ENCODE data around the gene SUPT3H. TPM values are rescaled to one million over a fixed set of nuclear protein-coding genes. Genes with fewer than 3 reads are reported as not detected.

Gene SUPT3H
- total RNA-seq, 1 donor from 2014 or later, result 16.0 TPM

- Mint-ChIP-seq H3K27ac (ENCODE audit: unreplicated experiment) (no peak overlapping the region), H3K4me1 (ENCODE audit: low read depth, unreplicated experiment) (no peaks in the 10 kb centered on the region), H3K9me3 (ENCODE audit: unreplicated experiment) (peaks cover 4% of the 10 kb centered on the region), H3K36me3 (ENCODE audit: unreplicated experiment) (peaks cover 5% of the 10 kb centered on the region), H3K27me3 (ENCODE audit: unreplicated experiment) (no peaks in the 10 kb centered on the region), H3K4me3 (ENCODE audit: unreplicated experiment) (no peak overlapping the region)
- DNase-seq, result no peak
- no peak for TF ChIP-seq CTCF (IDR thresholded peaks at IDR 0.05; ENCODE audit: partially characterized antibody, unreplicated experiment)
Observed at GRCh38 chr6:44940367-44940766, 437.4 kb downstream of the SUPT3H start.

GRCh38 chr6:44935693-44936300 is 441.9 kb downstream of the SUPT3H start:
- no peaks in the 10 kb centered on the region for H3K9me3 Mint-ChIP-seq (ENCODE audit: unreplicated experiment)
- no peaks in the 10 kb centered on the region for H3K36me3 Mint-ChIP-seq (ENCODE audit: unreplicated experiment)
- H3K27ac Mint-ChIP-seq (ENCODE audit: unreplicated experiment), result no peak overlapping the region
- H3K4me3 Mint-ChIP-seq (ENCODE audit: unreplicated experiment), result no peak overlapping the region
- no peaks in the 10 kb centered on the region for H3K27me3 Mint-ChIP-seq (ENCODE audit: unreplicated experiment)
- H3K4me1 Mint-ChIP-seq (ENCODE audit: low read depth, unreplicated experiment), result no peaks in the 10 kb centered on the region
- DNase-seq, result no peak
- no peak for TF ChIP-seq CTCF (IDR thresholded peaks at IDR 0.05; ENCODE audit: partially characterized antibody, unreplicated experiment)

DNA sequence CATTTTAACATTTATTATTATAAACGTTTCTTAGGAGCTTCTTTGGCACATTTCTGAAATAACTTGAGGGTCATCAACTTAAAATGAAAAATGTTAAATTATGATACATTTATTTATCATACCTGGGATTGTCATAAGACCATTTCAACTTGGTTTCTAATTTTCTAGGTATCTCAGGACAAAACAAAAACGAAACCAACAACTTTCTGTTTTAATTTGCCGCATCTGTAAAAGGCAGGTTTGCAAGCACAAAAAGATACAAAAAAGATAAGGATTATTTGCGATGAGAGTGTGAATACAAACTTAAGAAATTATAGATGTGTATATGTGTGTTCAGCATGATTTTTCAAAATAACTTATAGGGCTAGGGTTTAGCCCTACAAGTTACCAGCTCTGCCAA is 444.6 kb downstream of the SUPT3H start:
- no peaks in the 10 kb centered on the region for H3K27me3 Mint-ChIP-seq (ENCODE audit: unreplicated experiment)
- H3K27ac Mint-ChIP-seq (ENCODE audit: unreplicated experiment), result no peak overlapping the region
- no peaks in the 10 kb centered on the region for H3K9me3 Mint-ChIP-seq (ENCODE audit: unreplicated experiment)
- no peak overlapping the region for H3K4me3 Mint-ChIP-seq (ENCODE audit: unreplicated experiment)
- H3K4me1 Mint-ChIP-seq (ENCODE audit: low read depth, unreplicated experiment), result no peaks in the 10 kb centered on the region
- DNase-seq, result no peak
- no peaks in the 10 kb centered on the region for H3K36me3 Mint-ChIP-seq (ENCODE audit: unreplicated experiment)
- no peak for TF ChIP-seq CTCF (IDR thresholded peaks at IDR 0.05; ENCODE audit: partially characterized antibody, unreplicated experiment)

- no peaks in the 10 kb centered on the region for H3K9me3 Mint-ChIP-seq (ENCODE audit: unreplicated experiment)
- TF ChIP-seq CTCF (IDR thresholded peaks at IDR 0.05; ENCODE audit: partially characterized antibody, unreplicated experiment), result no peak
- H3K36me3 Mint-ChIP-seq (ENCODE audit: unreplicated experiment), result no peaks in the 10 kb centered on the region
- no peak overlapping the region for H3K4me3 Mint-ChIP-seq (ENCODE audit: unreplicated experiment)
- H3K4me1 Mint-ChIP-seq (ENCODE audit: low read depth, unreplicated experiment), result no peaks in the 10 kb centered on the region
- no peaks in the 10 kb centered on the region for H3K27me3 Mint-ChIP-seq (ENCODE audit: unreplicated experiment)
- no peak for DNase-seq
- no peak overlapping the region for H3K27ac Mint-ChIP-seq (ENCODE audit: unreplicated experiment)
Observed at GRCh38 chr6:44932651-44933091, 445.1 kb downstream of the SUPT3H start.

GRCh38 chr6:44931385-44931784 is 446.3 kb downstream of the SUPT3H start:
- TF ChIP-seq CTCF (IDR thresholded peaks at IDR 0.05; ENCODE audit: partially characterized antibody, unreplicated experiment), result no peak
- Mint-ChIP-seq H3K4me3 (ENCODE audit: unreplicated experiment) (no peak overlapping the region), H3K36me3 (ENCODE audit: unreplicated experiment) (no peaks in the 10 kb centered on the region), H3K9me3 (ENCODE audit: unreplicated experiment) (no peaks in the 10 kb centered on the region), H3K4me1 (ENCODE audit: low read depth, unreplicated experiment) (no peaks in the 10 kb centered on the region), H3K27me3 (ENCODE audit: unreplicated experiment) (no peaks in the 10 kb centered on the region), H3K27ac (ENCODE audit: unreplicated experiment) (no peak overlapping the region)
- DNase-seq, result no peak
